Measurements from ENCODE around the gene TUBA1B. TPM values are rescaled to one million over a fixed set of nuclear protein-coding genes. Genes with fewer than 3 reads are reported as not detected.
A peak's percentile ranks its signal among the peaks of the same experiment; 100 is the strongest.

The TUBA1B gene
- total RNA-seq, 3 donors from 2014 or later (not counting 1 experiment from before 2014, with no cell fraction given): 147 to 185 (median 178) TPM

DNA sequence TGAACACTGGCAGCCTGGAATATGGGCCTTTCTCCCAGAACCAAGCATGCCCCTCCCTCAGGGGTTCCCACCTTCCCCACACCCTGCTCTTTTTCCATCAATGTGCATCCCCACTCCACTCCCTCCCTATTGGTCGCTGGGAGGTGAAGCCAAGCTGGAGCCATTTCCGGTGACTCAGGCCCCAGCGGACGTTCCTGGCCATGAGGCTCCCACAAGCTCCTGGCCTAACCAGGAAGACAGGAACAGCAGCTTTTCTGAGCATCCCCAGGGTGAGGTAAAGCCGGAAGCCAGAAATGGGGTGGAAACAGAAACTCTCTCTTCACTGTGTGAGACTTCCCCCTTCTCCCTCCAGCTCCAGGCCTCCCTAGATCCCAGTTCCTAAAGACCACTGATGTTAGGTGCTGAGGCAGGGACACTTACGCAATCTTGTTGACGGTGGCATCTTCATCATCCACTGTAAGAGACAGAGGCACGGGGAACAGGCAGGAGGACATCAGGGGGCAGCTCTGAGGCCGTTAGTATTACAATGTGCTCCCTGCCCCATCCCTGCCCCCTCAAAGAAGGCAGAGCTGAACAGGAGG lies 25.6 kb downstream of the TUBA1B start:
- Histone ChIP-seq H3K4me3 (ENCODE audit: low read length) (no peak overlapping the region), H3K4me1 (ENCODE audit: control insufficient read depth, insufficient read depth, low read length) (peaks cover 25% of the 10 kb centered on the region), H3K36me3 (ENCODE audit: control insufficient read depth, insufficient read depth, low read length) (peaks cover 47% of the 10 kb centered on the region), H3K27me3 (ENCODE audit: control insufficient read depth, insufficient read depth, low read length) (no peaks in the 10 kb centered on the region), H3K27ac (ENCODE audit: low read length) (no peak overlapping the region), H3K9me3 (ENCODE audit: control insufficient read depth, insufficient read depth, low read length) (no peaks in the 10 kb centered on the region)
- TF ChIP-seq, protein P1, sequence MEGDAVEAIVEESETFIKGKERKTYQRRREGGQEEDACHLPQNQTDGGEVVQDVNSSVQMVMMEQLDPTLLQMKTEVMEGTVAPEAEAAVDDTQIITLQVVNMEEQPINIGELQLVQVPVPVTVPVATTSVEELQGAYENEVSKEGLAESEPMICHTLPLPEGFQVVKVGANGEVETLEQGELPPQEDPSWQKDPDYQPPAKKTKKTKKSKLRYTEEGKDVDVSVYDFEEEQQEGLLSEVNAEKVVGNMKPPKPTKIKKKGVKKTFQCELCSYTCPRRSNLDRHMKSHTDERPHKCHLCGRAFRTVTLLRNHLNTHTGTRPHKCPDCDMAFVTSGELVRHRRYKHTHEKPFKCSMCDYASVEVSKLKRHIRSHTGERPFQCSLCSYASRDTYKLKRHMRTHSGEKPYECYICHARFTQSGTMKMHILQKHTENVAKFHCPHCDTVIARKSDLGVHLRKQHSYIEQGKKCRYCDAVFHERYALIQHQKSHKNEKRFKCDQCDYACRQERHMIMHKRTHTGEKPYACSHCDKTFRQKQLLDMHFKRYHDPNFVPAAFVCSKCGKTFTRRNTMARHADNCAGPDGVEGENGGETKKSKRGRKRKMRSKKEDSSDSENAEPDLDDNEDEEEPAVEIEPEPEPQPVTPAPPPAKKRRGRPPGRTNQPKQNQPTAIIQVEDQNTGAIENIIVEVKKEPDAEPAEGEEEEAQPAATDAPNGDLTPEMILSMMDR (IDR thresholded peaks at IDR 0.05): no peak
- no peak overlapping the region for H3K4me3 Mint-ChIP-seq
- no peak for DNase-seq
- no peaks in the 10 kb centered on the region for H3K27me3 Mint-ChIP-seq (ENCODE audit: low read depth in 2 of 2)
- peak overlapping the region in 1 of 2 donors; percentile 8 for H3K27ac Mint-ChIP-seq
- WGBS (ENCODE audit: insufficient coverage): 96% methylated on average over 9 of the region's 9 CpGs
- peaks cover 32 to 58% of the 10 kb centered on the region in 2 donors for H3K4me1 Mint-ChIP-seq
- H3K36me3 Mint-ChIP-seq: peaks cover 8% of the 10 kb centered on the region
- intact Hi-C loops (cut with micrococcal nuclease): no loop called here
- no peaks in the 10 kb centered on the region for H3K9me3 Mint-ChIP-seq
- ATAC-seq: no peak

DNA sequence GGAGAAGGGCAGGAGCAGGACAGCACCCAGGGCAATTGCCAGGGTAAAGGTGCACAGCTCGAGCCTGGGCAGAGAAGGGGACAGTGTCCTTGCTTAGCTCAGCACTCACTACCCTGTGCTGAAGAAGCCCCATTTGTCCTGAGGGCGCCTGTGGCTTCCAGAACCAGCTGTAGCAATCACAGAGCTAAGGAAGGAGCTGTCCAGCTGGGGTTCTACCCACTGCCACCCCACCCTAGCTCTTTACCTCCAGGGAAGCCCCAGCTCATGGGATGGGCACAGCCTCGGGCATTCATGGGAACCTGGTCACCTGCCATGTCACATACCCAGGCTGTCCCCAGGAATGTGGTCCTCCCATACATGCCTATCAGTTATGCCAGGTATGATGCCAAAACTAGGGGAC lies 26.4 kb downstream of the TUBA1B start:
- no peaks in the 10 kb centered on the region for H3K27me3 Mint-ChIP-seq (ENCODE audit: low read depth in 2 of 2)
- TF ChIP-seq, protein P1 (IDR thresholded peaks at IDR 0.05): no peak
- peaks cover 24 to 51% of the 10 kb centered on the region in 2 donors for H3K4me1 Mint-ChIP-seq
- no peak overlapping the region for H3K4me3 Mint-ChIP-seq
- 60% methylated on average over 3 of the region's 3 CpGs for WGBS (ENCODE audit: insufficient coverage)
- H3K9me3 Mint-ChIP-seq: no peaks in the 10 kb centered on the region
- H3K27ac ChIP-seq (ENCODE audit: low read length): no peak overlapping the region
- peaks cover 24% of the 10 kb centered on the region for H3K4me1 ChIP-seq (ENCODE audit: control insufficient read depth, insufficient read depth, low read length)
- H3K27me3 ChIP-seq (ENCODE audit: control insufficient read depth, insufficient read depth, low read length): no peaks in the 10 kb centered on the region
- no peak for ATAC-seq
- peaks cover 55% of the 10 kb centered on the region for H3K36me3 ChIP-seq (ENCODE audit: control insufficient read depth, insufficient read depth, low read length)
- DNase-seq: no peak
- peaks cover 8% of the 10 kb centered on the region for H3K36me3 Mint-ChIP-seq
- H3K27ac Mint-ChIP-seq: peak overlapping the region in 1 of 2 donors; percentile 79
- H3K4me3 ChIP-seq (ENCODE audit: low read length): no peak overlapping the region
- intact Hi-C loops (cut with micrococcal nuclease): no loop called here
- H3K9me3 ChIP-seq (ENCODE audit: control insufficient read depth, insufficient read depth, low read length): no peaks in the 10 kb centered on the region

DNA sequence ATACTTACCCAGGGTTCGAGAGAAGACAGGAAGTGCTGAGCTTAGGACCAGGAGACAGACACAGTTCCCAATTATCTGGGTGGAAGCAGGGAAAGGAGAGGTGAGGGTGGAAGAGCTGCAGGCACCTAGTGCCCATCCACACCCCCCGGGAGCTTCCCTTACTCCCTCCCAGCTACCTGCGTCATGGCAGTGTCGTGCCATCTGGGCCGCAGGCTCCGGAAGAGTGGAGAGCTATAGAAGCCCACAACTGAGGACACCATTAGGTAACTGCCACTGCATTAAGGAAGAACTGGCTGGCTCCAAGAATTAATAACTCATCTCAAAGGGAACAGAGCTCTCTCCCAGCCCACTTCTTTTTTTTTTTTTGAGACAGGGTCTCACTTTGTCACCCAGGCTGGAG lies 30.8 kb downstream of the TUBA1B start:
- Mint-ChIP-seq H3K9me3 (no peaks in the 10 kb centered on the region), H3K27me3 (ENCODE audit: low read depth in 2 of 2) (peaks cover 2 to 3% of the 10 kb centered on the region in 2 donors), H3K4me1 (peaks cover 12 to 20% of the 10 kb centered on the region in 2 donors), H3K4me3 (no peak overlapping the region), H3K27ac (no peak overlapping the region), H3K36me3 (peaks cover 12% of the 10 kb centered on the region)
- over 99% methylated on average over 5 of the region's 6 CpGs for WGBS (ENCODE audit: insufficient coverage)
- intact Hi-C loops (cut with micrococcal nuclease): no loop called here
- Histone ChIP-seq H3K4me3 (ENCODE audit: low read length) (no peak overlapping the region), H3K27ac (ENCODE audit: low read length) (no peak overlapping the region), H3K4me1 (ENCODE audit: control insufficient read depth, insufficient read depth, low read length) (peaks cover 8% of the 10 kb centered on the region), H3K27me3 (ENCODE audit: control insufficient read depth, insufficient read depth, low read length) (no peaks in the 10 kb centered on the region), H3K9me3 (ENCODE audit: control insufficient read depth, insufficient read depth, low read length) (no peaks in the 10 kb centered on the region), H3K36me3 (ENCODE audit: control insufficient read depth, insufficient read depth, low read length) (peaks cover 62% of the 10 kb centered on the region)
- TF ChIP-seq, protein P1 (IDR thresholded peaks at IDR 0.05): no peak
- ATAC-seq: no peak
- DNase-seq: no peak

DNA sequence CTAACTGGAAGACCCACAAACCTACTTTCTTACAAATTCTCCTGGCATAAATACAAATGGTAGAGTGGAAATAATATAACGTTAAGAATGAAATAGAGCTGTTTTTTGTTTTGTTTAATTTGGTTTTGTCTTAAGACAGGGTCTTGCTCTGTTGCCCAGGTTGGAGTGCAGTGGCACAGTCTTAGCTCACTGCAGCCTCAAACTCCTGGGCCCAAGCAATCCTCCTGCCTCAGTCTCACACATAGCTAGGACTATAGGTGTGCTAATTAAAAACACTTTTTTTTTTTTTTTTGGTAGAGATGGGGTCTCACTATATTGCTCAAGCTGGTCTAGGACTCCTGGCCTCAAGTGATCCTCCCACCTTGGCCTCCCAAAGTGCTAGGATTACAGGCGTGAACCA lies 32.5 kb downstream of the TUBA1B start:
- Histone ChIP-seq H3K27me3 (ENCODE audit: control insufficient read depth, insufficient read depth, low read length) (peaks cover 4% of the 10 kb centered on the region), H3K9me3 (ENCODE audit: control insufficient read depth, insufficient read depth, low read length) (no peaks in the 10 kb centered on the region), H3K27ac (ENCODE audit: low read length) (no peak overlapping the region), H3K4me3 (ENCODE audit: low read length) (no peak overlapping the region), H3K4me1 (ENCODE audit: control insufficient read depth, insufficient read depth, low read length) (peaks cover 12% of the 10 kb centered on the region), H3K36me3 (ENCODE audit: control insufficient read depth, insufficient read depth, low read length) (peaks cover 51% of the 10 kb centered on the region)
- no peak for DNase-seq
- Mint-ChIP-seq H3K4me1 (peaks cover 16 to 17% of the 10 kb centered on the region in 2 donors), H3K9me3 (no peaks in the 10 kb centered on the region), H3K27ac (no peak overlapping the region), H3K4me3 (no peak overlapping the region), H3K36me3 (peaks cover 7% of the 10 kb centered on the region), H3K27me3 (ENCODE audit: low read depth in 2 of 2) (peaks cover 10 to 14% of the 10 kb centered on the region in 2 donors)
- TF ChIP-seq, protein P1 (IDR thresholded peaks at IDR 0.05): no peak
- 97% methylated on average over 2 of the region's 2 CpGs for WGBS (ENCODE audit: insufficient coverage)
- no peak for ATAC-seq
- intact Hi-C loops (cut with micrococcal nuclease): loop anchor here (1.0 kb wide), 1 partner anchor 34 kb away; no protein-coding TSS in a partner anchor

All from natural killer cell (primary cell).